Stimulated activated naive B cell treated with anti-CD40 and anti-IgM and Interleukin-4, amounts not matched to agents 10 μg/mL and 1 μg/mL and 100 μg/mL, for 72 hours (primary cell): ENCODE data around the gene ADRA1B.
A peak's percentile ranks its signal among the peaks of the same experiment; 100 is the strongest.

Experiments used
- ATAC-seq, 2 donors: fragments of 150-1000 bp; cut with Tn5 transposase; replicated peaks; 2 replicates each; pipeline ENCODE4 v1.10.0; 2021; ENCODE audit warnings: moderate library complexity in 1 of 2
- DNase-seq: peaks from one replicate; pipeline ENCODE4 v3.0.0; 2021
- H3K27ac Mint-ChIP-seq: one replicate; pipeline ENCODE4 v1.8.0; 2022; ENCODE audit warnings: mild to moderate bottlenecking, mixed read lengths
- H3K27me3 Mint-ChIP-seq, 2 donors: one replicate each; pipeline ENCODE4 v1.8.0; 2022; ENCODE audit warnings: mixed read lengths in 2 of 2
- H3K36me3 Mint-ChIP-seq, 2 donors: one replicate each; pipeline ENCODE4 v1.8.0; 2022; ENCODE audit warnings: mixed read lengths in 2 of 2, mild to moderate bottlenecking in 1 of 2
- H3K4me1 Mint-ChIP-seq, 2 donors: one replicate each; pipeline ENCODE4 v1.8.0; 2022; ENCODE audit warnings: mixed read lengths in 2 of 2, mild to moderate bottlenecking in 1 of 2
- H3K4me3 Mint-ChIP-seq, 2 donors: one replicate each; pipeline ENCODE4 v1.8.0; 2022; ENCODE audit warnings: mild to moderate bottlenecking in 2 of 2, mixed read lengths in 2 of 2, moderate library complexity in 1 of 2
- H3K9me3 Mint-ChIP-seq, 2 donors: one replicate each; pipeline ENCODE4 v1.8.0; 2022; ENCODE audit warnings: mixed read lengths in 2 of 2, mild to moderate bottlenecking in 1 of 2

The ADRA1B gene

DNA sequence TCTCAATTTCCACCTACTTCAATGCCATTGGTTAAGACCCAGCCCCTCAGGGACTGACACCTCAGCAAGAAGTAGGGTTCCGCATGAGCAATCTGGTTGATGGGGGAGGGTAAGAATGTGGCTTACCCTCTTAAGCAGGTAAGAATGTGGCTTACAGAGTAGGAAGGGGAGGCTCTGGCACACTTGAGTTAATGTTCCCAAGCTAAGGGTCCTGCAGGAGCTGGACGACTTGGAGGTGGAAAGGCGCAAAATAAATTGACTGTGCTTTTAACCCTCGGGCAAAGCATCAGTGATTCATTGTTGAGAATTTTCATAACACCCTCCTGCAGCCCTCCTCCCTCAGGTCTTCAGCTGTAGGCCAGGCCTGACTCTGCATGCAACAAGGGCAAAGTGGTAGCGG lies 24.9 kb upstream of the ADRA1B start:
- ATAC-seq: no peak
- Mint-ChIP-seq H3K4me1 (no peaks in the 10 kb centered on the region), H3K27ac (no peak overlapping the region), H3K9me3 (no peaks in the 10 kb centered on the region), H3K27me3 (peaks cover 13 to 27% of the 10 kb centered on the region in 2 donors), H3K36me3 (no peaks in the 10 kb centered on the region), H3K4me3 (no peak overlapping the region)
- no peak for DNase-seq

DNA sequence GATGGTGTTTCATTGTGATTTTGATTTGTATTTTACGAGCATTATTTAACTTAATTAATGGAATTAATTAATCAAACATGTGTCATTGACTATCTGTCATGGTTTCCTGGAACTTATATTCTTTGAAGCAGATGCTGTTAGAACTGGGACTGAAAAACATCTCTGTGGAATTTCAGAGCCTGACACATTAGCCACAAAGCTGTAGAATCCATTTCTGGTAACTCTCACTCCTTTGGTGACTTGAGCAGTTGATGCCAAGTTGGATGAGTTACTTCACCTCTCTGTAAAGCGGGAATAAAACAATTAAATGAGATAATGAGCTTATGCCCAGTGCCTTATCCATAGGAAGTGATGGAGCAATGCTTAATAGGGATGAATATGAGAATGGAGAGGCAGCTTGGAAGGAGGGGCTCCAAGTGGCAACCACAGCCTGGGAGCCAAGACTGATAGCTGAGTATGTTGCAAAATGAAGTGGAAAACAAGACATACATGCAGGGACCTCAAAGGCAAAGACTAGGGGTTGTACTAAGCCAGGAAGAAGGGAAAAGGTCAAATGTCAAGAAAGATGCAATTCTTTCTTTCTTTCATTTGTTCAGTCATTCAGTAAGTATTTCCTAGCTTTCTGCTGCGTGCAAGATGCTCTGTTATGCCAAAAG lies 23.1 kb upstream of the ADRA1B start:
- Mint-ChIP-seq H3K4me1 (no peaks in the 10 kb centered on the region), H3K36me3 (no peaks in the 10 kb centered on the region), H3K9me3 (no peaks in the 10 kb centered on the region), H3K27me3 (peaks cover 18 to 29% of the 10 kb centered on the region in 2 donors), H3K27ac (no peak overlapping the region), H3K4me3 (no peak overlapping the region)
- DNase-seq (no peak), ATAC-seq (no peak)

DNA sequence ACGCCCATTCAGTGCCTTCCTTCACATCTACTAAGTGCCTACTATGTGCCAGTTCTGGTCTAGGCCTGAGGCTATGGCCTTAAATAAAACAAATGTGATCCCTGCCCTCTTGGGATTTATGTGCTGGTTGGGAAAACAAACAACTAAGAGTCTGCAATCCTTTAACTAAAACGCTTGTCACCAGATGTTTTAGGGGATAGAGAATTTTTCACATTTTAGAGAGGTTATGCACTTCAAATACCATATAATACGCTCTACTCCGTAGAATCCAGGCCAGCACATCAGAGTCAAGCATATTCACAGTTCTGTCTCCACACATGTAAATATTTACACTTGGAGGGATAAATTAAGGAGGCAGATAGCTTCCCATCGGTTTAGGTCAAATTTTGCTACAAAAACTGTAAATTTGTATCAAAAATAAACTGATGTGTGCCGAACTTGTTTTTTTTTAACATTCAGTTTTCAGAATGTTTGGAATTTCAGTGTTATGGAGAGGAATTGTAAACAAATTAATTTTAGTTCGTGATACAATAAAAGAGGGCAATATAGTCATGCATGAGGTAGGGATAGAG lies 22.0 kb upstream of the ADRA1B start:
- H3K36me3 Mint-ChIP-seq: peaks cover 0 to 2% of the 10 kb centered on the region in 2 donors
- ATAC-seq: no peak
- no peak overlapping the region for H3K4me3 Mint-ChIP-seq
- H3K27ac Mint-ChIP-seq: no peak overlapping the region
- no peak for DNase-seq
- H3K27me3 Mint-ChIP-seq: peaks cover 19 to 29% of the 10 kb centered on the region in 2 donors
- peaks cover 0 to 3% of the 10 kb centered on the region in 2 donors for H3K9me3 Mint-ChIP-seq
- H3K4me1 Mint-ChIP-seq: no peaks in the 10 kb centered on the region

DNA sequence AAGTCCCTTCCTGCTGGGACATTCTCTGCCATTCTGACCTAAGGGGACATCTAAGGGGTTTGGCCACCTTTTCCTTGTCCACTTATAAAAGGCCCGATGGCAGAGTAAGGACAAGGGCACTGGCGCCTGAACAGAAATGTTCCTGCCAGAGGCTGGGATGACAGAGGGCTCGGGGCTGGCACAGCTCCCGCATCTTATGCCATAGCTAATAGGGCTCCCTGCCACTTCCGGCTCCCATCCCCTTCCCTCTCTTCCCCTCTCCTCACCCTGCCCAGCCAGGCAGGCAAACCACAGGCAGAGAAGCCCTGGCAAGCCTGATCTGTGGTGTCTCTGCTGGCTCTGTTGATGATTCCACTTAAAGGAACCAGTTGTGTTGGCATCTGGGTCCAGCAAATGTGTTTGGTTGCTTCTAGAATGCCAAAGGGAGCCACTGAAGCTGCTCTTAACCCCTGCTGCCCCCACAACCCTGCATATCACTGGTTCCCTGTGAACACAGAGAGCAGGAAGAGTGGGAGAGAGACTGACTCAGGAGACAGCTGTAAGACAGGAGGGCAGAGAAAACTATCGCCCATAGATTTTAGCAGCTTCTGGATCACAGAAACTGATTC lies 18.4 kb upstream of the ADRA1B start:
- H3K36me3 Mint-ChIP-seq: peaks cover 0 to 2% of the 10 kb centered on the region in 2 donors
- peaks cover 34 to 43% of the 10 kb centered on the region in 2 donors for H3K27me3 Mint-ChIP-seq
- no peak overlapping the region for H3K27ac Mint-ChIP-seq
- H3K9me3 Mint-ChIP-seq: peaks cover 0 to 3% of the 10 kb centered on the region in 2 donors
- no peak for ATAC-seq
- no peak for DNase-seq
- H3K4me3 Mint-ChIP-seq: no peak overlapping the region
- no peaks in the 10 kb centered on the region for H3K4me1 Mint-ChIP-seq

DNA sequence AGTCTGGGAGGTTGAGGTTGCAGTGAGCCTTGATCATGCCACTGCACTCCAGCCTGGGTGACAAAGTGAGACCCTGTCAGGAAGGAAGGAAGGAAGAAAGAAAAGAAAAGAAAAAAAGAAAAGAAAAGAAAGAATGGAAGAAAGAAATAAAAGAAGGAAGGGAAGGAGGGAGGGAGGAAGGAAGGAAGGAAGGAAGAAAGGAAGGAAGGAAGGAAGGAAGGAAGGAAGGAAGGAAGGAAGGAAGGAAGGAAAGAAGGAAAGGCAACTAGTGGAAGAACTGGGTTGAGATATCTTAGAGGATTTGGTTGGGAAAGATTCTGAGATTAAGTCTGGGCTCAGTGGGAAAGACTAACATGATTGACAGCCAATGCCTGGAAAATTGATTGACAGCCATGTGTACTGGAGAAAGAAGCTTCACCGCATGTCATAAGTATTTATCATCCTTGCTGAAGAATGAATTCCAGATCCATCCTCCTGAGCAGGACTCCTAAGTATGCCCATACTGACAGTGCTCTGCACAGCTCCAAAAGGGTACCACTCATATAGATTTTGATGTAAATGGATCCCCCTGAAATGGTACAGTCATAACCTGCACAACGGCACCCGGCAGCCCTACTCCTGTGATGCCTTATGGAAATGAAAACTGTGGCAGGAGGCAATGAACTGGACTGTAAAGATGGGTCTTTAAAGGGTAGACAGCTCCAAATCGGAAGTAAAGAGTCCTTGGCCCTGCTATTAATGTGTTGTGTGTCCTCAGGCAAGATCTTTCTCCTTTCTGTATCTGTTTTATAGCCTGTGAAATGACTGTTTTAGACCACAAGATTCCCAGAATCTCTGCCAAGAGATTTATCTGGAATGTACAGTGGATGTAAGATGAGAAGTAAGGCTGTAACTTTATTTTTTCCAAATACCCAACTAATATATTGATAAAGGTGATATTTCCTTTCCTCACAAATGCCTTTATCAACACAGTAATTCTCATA lies 16.9 kb upstream of the ADRA1B start:
- H3K9me3 Mint-ChIP-seq: peaks cover 0 to 3% of the 10 kb centered on the region in 2 donors
- DNase-seq (no peak), ATAC-seq (no peak)

DNA sequence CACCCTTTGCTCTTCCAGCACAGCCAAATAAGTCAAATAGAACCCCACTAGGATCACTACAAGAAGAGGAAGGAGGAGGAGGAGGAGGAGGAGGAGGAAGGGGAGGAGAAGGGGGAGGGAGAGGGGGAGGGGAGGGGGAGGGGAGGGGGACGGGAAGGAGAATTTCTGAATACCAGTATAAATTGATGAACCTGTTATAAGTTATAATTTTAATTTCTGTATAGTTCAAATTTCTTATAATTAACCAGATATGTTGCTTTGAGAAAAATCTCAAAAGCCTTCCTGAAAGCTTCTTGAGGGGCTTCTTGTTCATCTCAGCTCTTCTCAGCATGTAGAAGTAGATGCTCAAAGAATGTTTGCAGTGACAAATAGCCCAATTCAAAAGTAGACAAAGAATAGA lies 15.0 kb upstream of the ADRA1B start:
- ATAC-seq (no peak), DNase-seq (no peak)
- H3K9me3 Mint-ChIP-seq: peaks cover 0 to 3% of the 10 kb centered on the region in 2 donors
- peaks cover 41 to 44% of the 10 kb centered on the region in 2 donors for H3K27me3 Mint-ChIP-seq
- H3K4me3 Mint-ChIP-seq: no peak overlapping the region
- H3K27ac Mint-ChIP-seq: no peak overlapping the region
- peaks cover 3 to 5% of the 10 kb centered on the region in 2 donors for H3K4me1 Mint-ChIP-seq
- H3K36me3 Mint-ChIP-seq: peaks cover 0 to 2% of the 10 kb centered on the region in 2 donors

More for the DNA sequence above, 16.9 kb upstream of the ADRA1B start:
- peaks cover 41 to 46% of the 10 kb centered on the region in 2 donors for H3K27me3 Mint-ChIP-seq
- H3K36me3 Mint-ChIP-seq: peaks cover 0 to 2% of the 10 kb centered on the region in 2 donors
- H3K27ac Mint-ChIP-seq: no peak overlapping the region
- H3K4me1 Mint-ChIP-seq: no peaks in the 10 kb centered on the region
- no peak overlapping the region for H3K4me3 Mint-ChIP-seq

DNA sequence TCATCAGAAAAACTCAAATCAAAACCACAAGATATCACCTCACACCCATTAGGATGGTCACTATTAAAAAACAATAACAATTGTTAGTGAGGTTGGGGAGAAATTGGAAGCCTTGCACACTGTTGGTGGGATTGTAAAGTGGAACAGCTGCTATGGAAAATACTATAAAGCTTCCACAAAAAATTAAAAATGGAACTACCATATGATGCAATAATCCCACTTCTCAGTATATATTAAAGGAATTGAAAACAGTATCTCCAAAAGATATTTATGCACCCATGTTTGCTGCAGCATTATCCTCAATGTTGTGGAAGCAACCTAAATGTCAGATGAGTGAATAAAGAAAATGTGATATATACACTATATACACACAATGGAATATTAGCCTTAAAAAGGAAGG lies 14.5 kb upstream of the ADRA1B start:
- ATAC-seq (no peak), DNase-seq (no peak)
- peaks cover 3 to 5% of the 10 kb centered on the region in 2 donors for H3K4me1 Mint-ChIP-seq
- peaks cover 41 to 46% of the 10 kb centered on the region in 2 donors for H3K27me3 Mint-ChIP-seq
- H3K27ac Mint-ChIP-seq: no peak overlapping the region
- peaks cover 0 to 3% of the 10 kb centered on the region in 2 donors for H3K9me3 Mint-ChIP-seq
- H3K4me3 Mint-ChIP-seq: no peak overlapping the region
- H3K36me3 Mint-ChIP-seq: peaks cover 0 to 2% of the 10 kb centered on the region in 2 donors

DNA sequence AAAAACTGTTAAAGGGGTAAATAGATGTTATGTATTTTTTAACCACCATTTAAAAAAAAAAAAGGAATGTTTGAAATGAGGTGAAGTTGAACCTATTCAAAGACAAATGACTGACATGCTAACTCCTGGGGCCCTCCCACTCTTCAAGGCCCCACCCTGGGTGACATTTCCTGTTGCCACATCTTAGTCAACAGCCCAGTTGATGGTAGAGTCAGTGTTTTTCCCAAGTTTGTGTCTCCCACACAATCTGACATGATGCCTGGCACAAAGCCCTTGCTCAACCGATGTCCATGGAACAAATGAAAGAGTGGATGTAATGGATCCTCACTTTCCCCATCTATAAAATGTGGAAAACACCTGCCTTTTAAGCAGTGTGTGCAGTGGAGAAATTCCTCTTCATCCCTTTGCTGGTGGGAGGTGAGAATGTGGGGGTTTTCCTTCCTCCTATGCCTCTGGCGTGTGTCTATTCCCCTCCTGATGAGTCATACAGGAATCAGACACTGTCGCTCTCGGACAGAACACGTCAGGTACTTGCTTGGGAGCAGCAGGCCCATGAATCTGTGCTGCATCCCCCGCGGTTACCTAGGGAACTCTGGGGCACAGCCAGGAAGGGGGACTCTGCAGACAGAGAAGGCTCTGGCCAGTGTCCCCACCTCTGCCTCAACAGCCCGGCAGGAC lies 13.7 kb upstream of the ADRA1B start:
- Mint-ChIP-seq H3K4me1 (peaks cover 3 to 5% of the 10 kb centered on the region in 2 donors), H3K27ac (no peak overlapping the region), H3K4me3 (no peak overlapping the region), H3K27me3 (peaks cover 41 to 51% of the 10 kb centered on the region in 2 donors), H3K9me3 (peaks cover 0 to 3% of the 10 kb centered on the region in 2 donors), H3K36me3 (peaks cover 0 to 2% of the 10 kb centered on the region in 2 donors)
- DNase-seq (no peak), ATAC-seq (no peak)

DNA sequence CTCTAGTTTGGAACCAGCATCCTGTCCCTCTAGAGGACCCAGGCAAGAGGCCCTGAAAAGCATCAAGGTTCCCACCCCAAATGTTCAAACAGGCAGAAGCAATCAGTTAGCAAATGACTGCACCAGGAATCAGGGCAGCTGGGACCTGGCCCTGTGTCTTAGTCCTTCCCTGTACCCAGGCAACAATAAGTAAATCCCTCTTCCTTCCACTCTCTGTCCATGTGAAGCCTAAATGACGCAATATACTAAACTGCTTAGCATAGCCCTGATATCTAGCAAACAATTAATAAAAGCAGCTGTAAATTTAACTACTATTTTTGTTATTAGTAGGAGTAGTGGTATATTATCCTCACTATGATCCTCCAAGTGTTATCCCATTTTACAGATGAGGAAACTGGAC lies 13.2 kb upstream of the ADRA1B start:
- DNase-seq (no peak), ATAC-seq (no peak)
- H3K4me1 Mint-ChIP-seq: peaks cover 3 to 5% of the 10 kb centered on the region in 2 donors
- H3K27me3 Mint-ChIP-seq: peaks cover 41 to 45% of the 10 kb centered on the region in 2 donors
- H3K36me3 Mint-ChIP-seq: peaks cover 0 to 2% of the 10 kb centered on the region in 2 donors
- H3K9me3 Mint-ChIP-seq: peaks cover 0 to 3% of the 10 kb centered on the region in 2 donors
- H3K27ac Mint-ChIP-seq: no peak overlapping the region
- no peak overlapping the region for H3K4me3 Mint-ChIP-seq

DNA sequence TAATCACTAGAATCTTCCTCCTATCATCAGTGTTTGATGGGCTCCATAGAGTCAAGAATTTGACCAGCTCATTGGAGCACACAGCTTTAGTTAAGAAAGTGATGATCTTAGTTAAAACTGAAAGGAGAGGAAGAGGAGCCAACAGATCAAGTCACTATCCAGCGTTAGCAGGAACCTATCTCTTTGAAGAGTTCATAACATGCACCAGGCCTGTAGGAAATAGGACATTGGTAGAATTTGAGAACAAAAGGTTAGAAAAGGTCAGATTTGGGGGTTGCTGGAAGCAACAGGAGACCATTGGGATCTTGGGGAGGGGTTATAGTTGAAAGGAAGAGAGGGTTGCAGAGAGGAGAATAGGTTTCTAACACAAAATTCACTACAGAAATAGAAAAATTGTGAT lies 11.4 kb upstream of the ADRA1B start:
- no peaks in the 10 kb centered on the region for H3K36me3 Mint-ChIP-seq
- H3K27ac Mint-ChIP-seq: no peak overlapping the region
- H3K9me3 Mint-ChIP-seq: no peaks in the 10 kb centered on the region
- ATAC-seq (no peak), DNase-seq (no peak)
- peaks cover 28 to 33% of the 10 kb centered on the region in 2 donors for H3K27me3 Mint-ChIP-seq
- H3K4me1 Mint-ChIP-seq: peaks cover 4 to 12% of the 10 kb centered on the region in 2 donors
- no peak overlapping the region for H3K4me3 Mint-ChIP-seq

DNA sequence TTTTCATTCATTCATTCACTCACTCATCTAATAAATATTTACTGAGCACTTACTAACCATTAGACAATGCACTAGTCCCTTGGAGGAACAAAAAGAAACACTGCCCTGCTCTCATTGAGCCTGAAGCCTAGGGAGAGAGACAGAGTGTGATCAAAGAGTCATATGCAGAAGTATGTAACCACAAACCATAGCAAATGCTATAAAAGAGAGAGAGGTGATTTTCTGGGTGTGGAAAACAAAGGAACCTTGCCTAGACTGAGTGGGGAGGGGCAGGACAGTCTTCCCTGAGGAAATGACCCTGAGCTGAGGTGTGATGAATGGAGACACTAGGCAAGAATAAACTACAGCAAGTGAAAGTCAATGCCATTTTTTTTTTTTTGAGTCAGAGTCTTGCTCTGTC lies 10.8 kb upstream of the ADRA1B start:
- Mint-ChIP-seq H3K27me3 (peaks cover 22 to 28% of the 10 kb centered on the region in 2 donors), H3K4me1 (peaks cover 4 to 12% of the 10 kb centered on the region in 2 donors)

DNA sequence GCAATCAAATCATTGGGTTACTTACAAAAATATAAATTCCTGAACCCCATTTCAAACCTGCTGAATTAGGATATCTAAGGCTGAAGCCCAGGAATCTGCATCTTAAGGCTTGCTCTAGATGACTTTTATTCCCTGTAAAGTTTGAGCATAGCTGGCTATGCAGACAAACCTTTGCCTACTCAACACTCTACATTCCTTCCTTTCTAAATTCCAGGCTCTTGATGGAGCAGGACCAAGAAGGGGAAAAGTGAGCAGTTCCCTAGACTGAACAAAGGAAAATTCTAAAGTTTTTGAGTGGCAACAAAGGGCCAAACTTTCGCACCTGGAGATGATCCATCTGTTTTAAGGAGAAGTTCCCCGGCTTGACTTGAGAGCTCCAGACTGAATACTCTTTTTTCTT lies 9.8 kb upstream of the ADRA1B start:
- Mint-ChIP-seq H3K27ac (no peak overlapping the region), H3K4me3 (no peak overlapping the region), H3K9me3 (no peaks in the 10 kb centered on the region), H3K36me3 (no peaks in the 10 kb centered on the region), H3K4me1 (peaks cover 4 to 12% of the 10 kb centered on the region in 2 donors), H3K27me3 (peaks cover 25 to 26% of the 10 kb centered on the region in 2 donors)
- ATAC-seq (no peak), DNase-seq (no peak)

More for the DNA sequence above, 10.8 kb upstream of the ADRA1B start:
- Mint-ChIP-seq H3K9me3 (no peaks in the 10 kb centered on the region), H3K4me3 (no peak overlapping the region), H3K27ac (no peak overlapping the region), H3K36me3 (no peaks in the 10 kb centered on the region)
- peak; percentile 70 to 78 for ATAC-seq
- DNase-seq: no peak

DNA sequence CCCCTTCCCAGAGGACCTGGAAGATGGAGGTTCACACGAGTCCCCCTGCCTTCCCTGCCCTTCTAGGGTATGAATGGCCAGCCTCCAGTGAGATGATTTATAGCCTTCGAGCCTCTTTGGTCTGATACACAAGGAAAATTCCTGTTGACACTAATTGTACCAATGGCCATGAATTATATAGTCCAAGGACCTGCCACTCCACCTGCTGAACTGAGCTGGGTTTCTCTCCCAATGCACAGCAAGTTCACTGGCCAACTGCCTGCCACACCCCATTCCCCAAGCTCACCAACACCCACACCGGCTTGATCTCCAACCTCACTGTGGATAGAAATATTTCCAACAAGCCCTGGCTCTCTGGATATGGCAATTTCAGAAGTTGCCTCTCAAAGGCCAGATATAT lies 9.3 kb upstream of the ADRA1B start:
- ATAC-seq (no peak), DNase-seq (no peak)
- Mint-ChIP-seq H3K4me3 (no peak overlapping the region), H3K27me3 (peaks cover 25% of the 10 kb centered on the region in 2 donors), H3K36me3 (no peaks in the 10 kb centered on the region), H3K4me1 (peaks cover 4 to 12% of the 10 kb centered on the region in 2 donors), H3K9me3 (no peaks in the 10 kb centered on the region), H3K27ac (no peak overlapping the region)
